Ishikawa (cell line): ENCODE measurements around the gene ROR1.

Experiments
- CEBPB ChIP-seq: IDR thresholded peaks from 2 replicates; pipeline ENCODE4 v1.6.1; 2012
- CREB1 ChIP-seq: IDR thresholded peaks from 2 replicates; pipeline ENCODE4 v1.6.1; 2012; ENCODE audit warnings: low read depth
- EGR1 ChIP-seq: IDR thresholded peaks from 2 replicates; pipeline ENCODE4 v1.6.1; 2012
- EP300 ChIP-seq: IDR thresholded peaks from 2 replicates; pipeline ENCODE4 v1.6.1; 2012; ENCODE audit warnings: borderline replicate concordance
- FOXM1 ChIP-seq: IDR thresholded peaks from 2 replicates; pipeline ENCODE4 v1.6.1; 2012; ENCODE audit warnings: low read depth, borderline replicate concordance
- NFIC ChIP-seq: IDR thresholded peaks from 2 replicates; pipeline ENCODE4 v1.6.1; 2012
- RAD21 ChIP-seq: IDR thresholded peaks from 2 replicates; pipeline ENCODE4 v1.6.1; 2012; ENCODE audit warnings: low read depth
- TAF1 ChIP-seq: IDR thresholded peaks from 2 replicates; pipeline ENCODE4 v1.6.1; 2012; ENCODE audit warnings: low read depth, mild to moderate bottlenecking
- TCF12 ChIP-seq: IDR thresholded peaks from 2 replicates; pipeline ENCODE4 v1.6.1; 2012; ENCODE audit warnings: low read depth
- TEAD4 ChIP-seq: IDR thresholded peaks from 2 replicates; pipeline ENCODE4 v1.6.1; 2012
- YY1 ChIP-seq: IDR thresholded peaks from 2 replicates; pipeline ENCODE4 v1.6.1; 2012; ENCODE audit warnings: low read depth
- ZBTB7A ChIP-seq: IDR thresholded peaks from 2 replicates; pipeline ENCODE4 v1.6.1; 2012; ENCODE audit warnings: low read depth
- TF ChIP-seq, protein P1 (sequence below): IDR thresholded peaks from 2 replicates; pipeline ENCODE4 v1.6.1; 2012; ENCODE audit warnings: low read depth, mild to moderate bottlenecking
- TF ChIP-seq, protein P2 (sequence below): IDR thresholded peaks from 2 replicates; pipeline ENCODE4 v1.6.1; 2012
- TF ChIP-seq, protein P3 (sequence below): IDR thresholded peaks from 2 replicates; pipeline ENCODE4 v1.6.1; 2012

The ROR1 gene

DNA sequence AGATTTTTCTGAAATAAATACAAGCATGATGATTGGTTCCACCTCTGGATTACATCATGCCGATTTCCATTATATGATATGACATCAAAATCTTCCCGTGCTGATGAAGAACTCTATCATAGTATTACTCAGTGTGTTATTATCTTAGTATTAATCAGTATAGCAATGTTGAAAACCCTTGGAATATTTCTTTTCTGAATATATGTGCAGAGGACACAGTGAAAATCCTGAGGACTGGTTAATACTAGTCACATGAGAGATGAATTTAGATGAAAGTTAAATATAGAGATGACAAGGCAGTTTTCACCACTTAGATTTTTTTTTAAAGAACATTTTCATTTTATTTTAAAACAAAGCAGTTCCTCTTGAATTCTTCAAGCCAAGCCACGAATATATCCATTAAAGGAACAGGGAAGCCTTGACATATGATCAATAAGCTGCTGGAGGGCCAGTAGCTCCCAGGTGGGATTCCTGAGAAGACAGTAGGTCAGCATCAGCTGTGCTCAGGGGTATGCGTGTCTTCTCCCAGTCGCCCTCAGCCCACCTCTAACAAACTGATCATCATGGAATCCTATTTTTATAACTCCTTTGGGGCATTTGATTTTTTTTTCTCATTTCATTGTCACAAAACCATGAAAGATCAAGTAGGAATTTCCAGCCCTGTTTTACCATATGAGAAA is 373.4 kb downstream of the ROR1 start:
- no peak for TF ChIP-seq RAD21
- no peak for TF ChIP-seq YY1
- no peak for TF ChIP-seq CREB1
- TF ChIP-seq, protein P1, sequence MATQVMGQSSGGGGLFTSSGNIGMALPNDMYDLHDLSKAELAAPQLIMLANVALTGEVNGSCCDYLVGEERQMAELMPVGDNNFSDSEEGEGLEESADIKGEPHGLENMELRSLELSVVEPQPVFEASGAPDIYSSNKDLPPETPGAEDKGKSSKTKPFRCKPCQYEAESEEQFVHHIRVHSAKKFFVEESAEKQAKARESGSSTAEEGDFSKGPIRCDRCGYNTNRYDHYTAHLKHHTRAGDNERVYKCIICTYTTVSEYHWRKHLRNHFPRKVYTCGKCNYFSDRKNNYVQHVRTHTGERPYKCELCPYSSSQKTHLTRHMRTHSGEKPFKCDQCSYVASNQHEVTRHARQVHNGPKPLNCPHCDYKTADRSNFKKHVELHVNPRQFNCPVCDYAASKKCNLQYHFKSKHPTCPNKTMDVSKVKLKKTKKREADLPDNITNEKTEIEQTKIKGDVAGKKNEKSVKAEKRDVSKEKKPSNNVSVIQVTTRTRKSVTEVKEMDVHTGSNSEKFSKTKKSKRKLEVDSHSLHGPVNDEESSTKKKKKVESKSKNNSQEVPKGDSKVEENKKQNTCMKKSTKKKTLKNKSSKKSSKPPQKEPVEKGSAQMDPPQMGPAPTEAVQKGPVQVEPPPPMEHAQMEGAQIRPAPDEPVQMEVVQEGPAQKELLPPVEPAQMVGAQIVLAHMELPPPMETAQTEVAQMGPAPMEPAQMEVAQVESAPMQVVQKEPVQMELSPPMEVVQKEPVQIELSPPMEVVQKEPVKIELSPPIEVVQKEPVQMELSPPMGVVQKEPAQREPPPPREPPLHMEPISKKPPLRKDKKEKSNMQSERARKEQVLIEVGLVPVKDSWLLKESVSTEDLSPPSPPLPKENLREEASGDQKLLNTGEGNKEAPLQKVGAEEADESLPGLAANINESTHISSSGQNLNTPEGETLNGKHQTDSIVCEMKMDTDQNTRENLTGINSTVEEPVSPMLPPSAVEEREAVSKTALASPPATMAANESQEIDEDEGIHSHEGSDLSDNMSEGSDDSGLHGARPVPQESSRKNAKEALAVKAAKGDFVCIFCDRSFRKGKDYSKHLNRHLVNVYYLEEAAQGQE: no peak
- TF ChIP-seq, protein P2, sequence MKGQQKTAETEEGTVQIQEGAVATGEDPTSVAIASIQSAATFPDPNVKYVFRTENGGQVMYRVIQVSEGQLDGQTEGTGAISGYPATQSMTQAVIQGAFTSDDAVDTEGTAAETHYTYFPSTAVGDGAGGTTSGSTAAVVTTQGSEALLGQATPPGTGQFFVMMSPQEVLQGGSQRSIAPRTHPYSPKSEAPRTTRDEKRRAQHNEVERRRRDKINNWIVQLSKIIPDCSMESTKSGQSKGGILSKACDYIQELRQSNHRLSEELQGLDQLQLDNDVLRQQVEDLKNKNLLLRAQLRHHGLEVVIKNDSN: no peak
- TF ChIP-seq, protein P3, sequence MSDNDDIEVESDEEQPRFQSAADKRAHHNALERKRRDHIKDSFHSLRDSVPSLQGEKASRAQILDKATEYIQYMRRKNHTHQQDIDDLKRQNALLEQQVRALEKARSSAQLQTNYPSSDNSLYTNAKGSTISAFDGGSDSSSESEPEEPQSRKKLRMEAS: no peak
- TF ChIP-seq TAF1: no peak
- no peak for TF ChIP-seq TEAD4
- no peak for TF ChIP-seq TCF12
- no peak for TF ChIP-seq NFIC
- no peak for TF ChIP-seq FOXM1
- TF ChIP-seq ZBTB7A: no peak
- no peak for TF ChIP-seq CEBPB
- no peak for TF ChIP-seq EGR1
- no peak for TF ChIP-seq EP300

DNA sequence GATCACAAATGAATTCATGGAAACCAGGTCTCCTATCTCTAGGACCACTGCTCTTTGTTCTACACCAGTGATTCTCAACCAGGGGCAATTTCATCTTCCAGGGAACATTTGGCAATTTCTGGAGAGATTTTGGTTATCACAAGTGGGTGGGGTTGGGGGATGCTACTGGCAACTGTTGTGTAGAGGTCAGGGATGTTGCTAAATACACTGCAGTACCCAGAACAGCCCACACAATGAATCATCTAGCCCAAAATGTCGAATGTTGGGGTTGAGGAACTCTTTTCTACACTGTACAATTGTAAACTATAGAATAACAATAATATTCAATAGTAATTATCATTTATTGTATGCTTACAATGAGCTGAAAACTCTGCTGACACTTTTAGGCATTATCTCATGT is 373.9 kb downstream of the ROR1 start:
- TF ChIP-seq NFIC (no peak), CEBPB (no peak), RAD21 (no peak)

DNA sequence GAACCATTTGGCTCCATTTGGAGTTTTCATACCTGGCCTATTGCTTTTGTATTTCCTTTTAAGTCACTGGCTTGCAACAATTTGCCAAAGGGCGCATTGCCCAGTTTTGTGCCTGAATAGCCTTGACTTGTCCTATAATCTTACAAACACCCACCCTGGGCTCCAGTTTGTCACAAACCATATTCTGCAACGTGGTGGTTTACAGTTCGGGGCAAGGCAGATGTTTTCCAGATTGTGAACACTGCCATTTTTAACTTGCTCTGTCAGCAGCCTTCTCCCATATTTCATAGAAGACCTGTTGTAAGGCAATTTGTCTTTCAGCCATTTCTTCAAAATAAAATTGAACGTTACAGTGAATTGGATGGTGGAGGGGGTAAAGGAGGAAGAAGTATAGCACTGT is 376.4 kb downstream of the ROR1 start:
- no peak for TF ChIP-seq CREB1
- TF ChIP-seq TEAD4: no peak
- TF ChIP-seq TCF12: no peak
- TF ChIP-seq EP300: no peak
- TF ChIP-seq TAF1: no peak
- TF ChIP-seq, protein P1: no peak
- TF ChIP-seq, protein P2: no peak
- no peak for TF ChIP-seq CEBPB
- TF ChIP-seq, protein P3: no peak
- no peak for TF ChIP-seq NFIC
- no peak for TF ChIP-seq ZBTB7A
- no peak for TF ChIP-seq EGR1
- TF ChIP-seq FOXM1: no peak
- no peak for TF ChIP-seq YY1
- TF ChIP-seq RAD21: no peak

DNA sequence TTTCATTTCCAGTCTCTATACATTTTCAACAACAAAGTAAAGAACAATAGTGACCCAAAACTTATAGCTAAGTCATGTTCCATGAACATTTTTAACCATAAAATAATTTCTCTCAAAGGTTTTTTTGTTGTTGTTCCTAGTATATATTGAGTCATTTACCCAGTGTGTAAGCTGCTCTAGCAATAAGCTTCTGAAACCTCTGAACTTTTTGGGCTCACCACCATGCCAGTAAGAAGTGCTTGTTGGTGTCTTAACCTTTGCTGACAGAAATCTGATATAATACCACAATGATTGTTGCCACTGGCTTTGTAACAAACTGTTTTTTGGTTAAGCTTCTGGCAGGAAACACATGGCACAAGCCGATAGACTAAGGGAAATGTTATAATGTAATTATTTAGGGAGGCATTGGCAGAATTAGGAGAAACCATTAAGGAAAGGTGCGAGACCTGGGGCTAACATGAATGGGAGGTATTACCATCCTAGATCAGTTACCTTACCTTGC is 377.0 kb downstream of the ROR1 start:
- TF ChIP-seq NFIC (no peak), FOXM1 (no peak), ZBTB7A (no peak), YY1 (no peak), TEAD4 (no peak), EGR1 (no peak), EP300 (no peak), TAF1 (no peak)
- TF ChIP-seq, protein P3: no peak
- TF ChIP-seq, protein P2: no peak

DNA sequence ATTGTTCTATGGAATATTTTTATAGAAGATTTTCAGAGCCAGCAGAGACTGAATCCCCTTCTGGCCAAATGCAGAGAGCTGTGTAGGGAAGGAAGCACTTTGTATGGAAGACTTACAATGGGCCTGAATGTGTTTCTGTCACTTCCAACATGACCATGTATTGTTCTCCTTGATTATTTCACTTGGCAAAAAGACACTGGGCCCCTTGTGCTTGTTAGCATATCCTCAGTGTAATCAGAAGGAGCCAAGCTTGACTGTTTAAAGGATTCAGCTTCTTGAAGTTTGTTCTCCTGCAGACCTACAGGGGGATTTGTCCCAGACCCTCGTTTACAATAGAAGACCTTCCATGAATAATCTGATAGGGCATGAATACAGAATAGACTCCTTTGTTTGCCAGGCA is 381.5 kb downstream of the ROR1 start:
- TF ChIP-seq, protein P3: no peak
- TF ChIP-seq TEAD4: no peak
- TF ChIP-seq RAD21: no peak
- TF ChIP-seq EP300: no peak
- no peak for TF ChIP-seq EGR1
- TF ChIP-seq CREB1: no peak
- no peak for TF ChIP-seq TCF12
